Common myeloid progenitor, CD34-positive (primary cell): ENCODE data around the gene PCID2.

ENCODE experiments used
- CTCF ChIA-PET: fragments of 350-600 bp; sonication (Branson Sonifier 250); formaldehyde crosslinking; loops from one replicate; lab custom pipeline; 2021; ENCODE audit warnings: antibody characterized with exemption; lab: Charles Lee
- POLR2A ChIA-PET: fragments of 350-600 bp; sonication (Branson Sonifier 250); formaldehyde crosslinking; loops from one replicate; lab custom pipeline; 2021; ENCODE audit warnings: antibody characterized with exemption; lab: Charles Lee
- DNase-seq, 3 donors: peaks; one replicate each; pipeline versions ENCODE4 v3.0.0 to v3.0.0-alpha.2; 2013
- H3K27ac ChIP-seq, 2 experiments: 1 replicate in 1 of 2; 2 replicates in 1 of 2; pipeline ENCODE4 v1.7.0; 2013; ENCODE audit warnings: inconsistent platforms in 2 of 2, low read length in 2 of 2, mild to moderate bottlenecking in 2 of 2, low read depth in 1 of 2, moderate library complexity in 1 of 2; ENCODE audit not compliant: severe bottlenecking in 2 of 2, insufficient read depth in 1 of 2, poor library complexity in 1 of 2
- H3K27me3 ChIP-seq, 5 experiments: replicated peaks in 2 of 5; 1 replicate in 3 of 5; 2 replicates in 2 of 5; pipeline versions ENCODE4 v1.6.1 to v1.7.0; 2013; ENCODE audit warnings: low read length in 4 of 5, mild to moderate bottlenecking in 2 of 5, moderate library complexity in 2 of 5, inconsistent platforms in 1 of 5; ENCODE audit not compliant: insufficient read depth in 5 of 5, control insufficient read depth in 4 of 5
- H3K36me3 ChIP-seq, 4 experiments: 1 replicate in 2 of 4; 2 replicates in 2 of 4; pipeline versions ENCODE4 v1.6.1 to v1.7.0; 2013; ENCODE audit warnings: low read length in 3 of 4, control low read depth in 1 of 4, mild to moderate bottlenecking in 1 of 4; ENCODE audit not compliant: control insufficient read depth in 4 of 4, insufficient read depth in 4 of 4
- H3K4me1 ChIP-seq, 4 experiments: 1 replicate in 3 of 4; 2 replicates in 1 of 4; pipeline versions ENCODE4 v1.6.1 to v1.7.1; 2013; ENCODE audit warnings: low read length in 3 of 4, mild to moderate bottlenecking in 3 of 4, control low read depth in 1 of 4, inconsistent platforms in 1 of 4, moderate library complexity in 1 of 4; ENCODE audit not compliant: control insufficient read depth in 4 of 4, insufficient read depth in 4 of 4; ENCODE audit errors: control extremely low read depth in 1 of 4
- H3K4me3 ChIP-seq, 7 experiments: 1 replicate in 4 of 7; 2 replicates in 3 of 7; pipeline versions ENCODE4 v1.5.1 to v1.7.0; 2013; ENCODE audit warnings: mild to moderate bottlenecking in 7 of 7, low read length in 6 of 7, moderate library complexity in 6 of 7, inconsistent platforms in 2 of 7, low read depth in 2 of 7, control low read depth in 1 of 7; ENCODE audit not compliant: insufficient read depth in 4 of 7, control insufficient read depth in 1 of 7; ENCODE audit errors: extremely low read depth in 1 of 7
- H3K9me3 ChIP-seq, 5 experiments: 1 replicate in 4 of 5; 2 replicates in 1 of 5; pipeline versions ENCODE4 v1.6.1 to v1.7.1; 2013; ENCODE audit warnings: low read length in 4 of 5, mild to moderate bottlenecking in 2 of 5, inconsistent platforms in 1 of 5, low read depth in 1 of 5, moderate library complexity in 1 of 5; ENCODE audit not compliant: control insufficient read depth in 4 of 5, insufficient read depth in 2 of 5; ENCODE audit errors: control extremely low read depth in 1 of 5
- WGBS: methylation state at CpG from one replicate; pipeline ENCODE4 v1.1.5; 2013; ENCODE audit not compliant: insufficient coverage; 5-methylcytosine and 5-hydroxymethylcytosine counted together

PCID2 gene

DNA sequence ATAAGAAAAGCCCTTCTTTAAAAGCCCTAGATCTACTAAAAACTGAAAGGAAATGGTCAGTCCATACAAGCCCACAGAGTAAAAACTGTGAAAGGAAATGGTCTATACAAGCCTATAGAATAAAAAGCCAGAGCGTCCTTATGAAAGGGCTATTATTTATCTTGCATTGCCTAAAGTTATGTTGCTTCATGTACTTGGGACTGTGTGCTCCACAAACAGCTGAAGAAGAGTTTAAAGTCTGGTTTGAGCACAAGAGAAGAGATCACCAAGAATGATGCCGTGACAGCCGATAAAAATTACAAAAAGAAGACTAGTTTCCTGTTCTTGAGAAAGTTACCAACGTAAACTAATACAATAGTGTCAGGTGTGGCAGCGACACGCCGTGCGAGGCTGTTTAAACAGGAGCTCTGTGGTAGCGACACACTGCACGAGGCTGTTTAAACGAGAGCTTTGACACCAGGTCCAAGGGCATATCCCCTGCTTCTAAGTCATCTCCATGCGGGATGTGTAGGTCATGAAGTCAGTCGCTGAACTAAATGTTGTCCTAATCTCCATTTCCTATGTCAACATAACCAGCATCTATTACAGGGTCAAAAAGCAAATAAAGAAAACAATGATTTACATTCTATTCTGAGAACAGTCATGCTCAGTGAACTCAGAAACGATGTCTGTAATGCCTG is 24.9 kb downstream of the PCID2 start:
- ChIA-PET CTCF (interaction anchor here (1.8 kb wide), 1 partner anchor 23 kb away, joined by 4 read pairs; no protein-coding TSS in a partner anchor), POLR2A (no interaction called here)
- Histone ChIP-seq H3K9me3 (no peaks in the 10 kb centered on the region), H3K4me1 (peaks cover 0 to 12% (median 3%) of the 10 kb centered on the region in 4 experiments), H3K36me3 (peaks cover 17 to 88% (median 59%) of the 10 kb centered on the region in 4 experiments), H3K27ac (no peak overlapping the region), H3K4me3 (no peak overlapping the region), H3K27me3 (no peaks in the 10 kb centered on the region)
- DNase-seq = no peak
- 99% methylated on average over 13 of the region's 14 CpGs for WGBS

GRCh38 chr13:113182046-113182445 is 26.4 kb downstream of the PCID2 start:
- H3K4me3 ChIP-seq = no peak overlapping the region
- H3K36me3 ChIP-seq = peaks cover 16 to 89% (median 60%) of the 10 kb centered on the region in 4 experiments
- POLR2A ChIA-PET = no interaction called here
- DNase-seq = no peak
- 89% methylated on average over 4 of the region's 4 CpGs for WGBS
- CTCF ChIA-PET = no interaction called here
- H3K27me3 ChIP-seq = no peaks in the 10 kb centered on the region
- peaks cover 0 to 12% (median 3%) of the 10 kb centered on the region in 4 experiments for H3K4me1 ChIP-seq
- no peak overlapping the region for H3K27ac ChIP-seq
- no peaks in the 10 kb centered on the region for H3K9me3 ChIP-seq

- H3K27me3 ChIP-seq = no peaks in the 10 kb centered on the region
- peaks cover 0 to 2% (median 0%) of the 10 kb centered on the region in 4 experiments for H3K4me1 ChIP-seq
- ChIA-PET CTCF (interaction anchor here (0.7 to 2.1 kb wide), 3 partner anchors 13 to 144 kb away, joined by 3 to 6 read pairs (median 5); no protein-coding TSS in a partner anchor), POLR2A (no interaction called here)
- H3K4me3 ChIP-seq = no peak overlapping the region
- H3K27ac ChIP-seq = peak overlapping the region in 1 of 2 experiments; percentile 22
- no peaks in the 10 kb centered on the region for H3K9me3 ChIP-seq
- no peak for DNase-seq
- WGBS = 96% methylated on average over 23 of the region's 28 CpGs
- H3K36me3 ChIP-seq = peaks cover 15 to 92% (median 64%) of the 10 kb centered on the region in 4 experiments
Observed at GRCh38 chr13:113179374-113180230, 28.9 kb downstream of the PCID2 start.

GRCh38 chr13:113178896-113179167 is 29.6 kb downstream of the PCID2 start:
- no CpG with 5 or more reads among the region's 3 CpGs for WGBS
- no peaks in the 10 kb centered on the region for H3K4me1 ChIP-seq
- CTCF ChIA-PET = interaction anchor here (0.7 to 0.8 kb wide), 2 partner anchors 13 to 145 kb away, joined by 3 read pairs; no protein-coding TSS in a partner anchor
- no peak overlapping the region for H3K4me3 ChIP-seq
- no peaks in the 10 kb centered on the region for H3K9me3 ChIP-seq
- H3K36me3 ChIP-seq = peaks cover 15 to 89% (median 63%) of the 10 kb centered on the region in 4 experiments
- H3K27ac ChIP-seq = no peak overlapping the region
- POLR2A ChIA-PET = no interaction called here
- no peak for DNase-seq
- H3K27me3 ChIP-seq = no peaks in the 10 kb centered on the region

GRCh38 chr13:113178070-113178895 is 30.2 kb downstream of the PCID2 start:
- no peaks in the 10 kb centered on the region for H3K27me3 ChIP-seq
- ChIA-PET POLR2A (no interaction called here), CTCF (interaction anchor here (0.7 to 1.1 kb wide), 3 partner anchors 13 to 145 kb away, joined by 3 read pairs; no protein-coding TSS in a partner anchor)
- no peak overlapping the region for H3K4me3 ChIP-seq
- H3K4me1 ChIP-seq = no peaks in the 10 kb centered on the region
- H3K27ac ChIP-seq = no peak overlapping the region
- peaks cover 10 to 84% (median 60%) of the 10 kb centered on the region in 4 experiments for H3K36me3 ChIP-seq
- no peak for DNase-seq
- 98% methylated on average over 17 of the region's 25 CpGs for WGBS
- H3K9me3 ChIP-seq = no peaks in the 10 kb centered on the region

DNA sequence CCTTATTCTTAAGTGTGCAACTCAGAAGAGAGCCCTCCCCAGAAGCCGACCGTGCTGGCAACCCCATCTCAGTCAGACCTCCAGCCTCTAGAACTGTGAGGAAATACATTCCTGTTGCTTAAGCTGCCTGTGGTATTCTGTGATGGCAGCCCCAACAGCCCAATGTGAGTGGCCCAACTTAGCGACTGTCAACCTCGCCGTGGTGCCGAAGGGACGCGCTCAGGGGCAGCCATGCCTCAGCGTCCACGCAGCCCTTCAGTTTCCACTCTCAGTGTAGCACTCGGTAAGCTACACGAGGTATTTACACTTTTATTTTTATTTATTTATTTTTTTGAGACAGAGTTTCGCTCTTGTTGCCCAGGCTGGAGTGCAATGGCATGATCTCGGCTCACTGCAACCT is 31.6 kb downstream of the PCID2 start:
- DNase-seq = no peak
- POLR2A ChIA-PET = interaction anchor here (0.7 kb wide), 2 partner anchors 79 to 594 kb away, joined by 3 read pairs; no protein-coding TSS in a partner anchor
- CTCF ChIA-PET = no interaction called here
- Histone ChIP-seq H3K9me3 (no peaks in the 10 kb centered on the region), H3K4me1 (no peaks in the 10 kb centered on the region), H3K27ac (no peak overlapping the region), H3K36me3 (peaks cover 11 to 89% (median 55%) of the 10 kb centered on the region in 4 experiments), H3K4me3 (no peak overlapping the region), H3K27me3 (no peaks in the 10 kb centered on the region)
- WGBS = 98% methylated on average over 8 of the region's 14 CpGs
